ENCODE results near the gene NRTN.

- TF ChIP-seq CTCF (IDR thresholded peaks at IDR 0.05; ENCODE audit: extremely low read depth in 1 of 2, insufficient read depth in 1 of 2, low read depth in 1 of 2, low read length in 2 of 2) (no peak), POLR2A (IDR thresholded peaks at IDR 0.05; ENCODE audit: low read depth, low read length) (no peak), MAX (IDR thresholded peaks at IDR 0.05; ENCODE audit: insufficient read depth, insufficient read length) (no peak), EZH2 (IDR thresholded peaks at IDR 0.05; ENCODE audit: borderline replicate concordance, low read depth, low read length, severe bottlenecking) (no peak)
These were observed 22.5 kb upstream of the NRTN start for GRCh38 chr19:5782322-5782721.

Measured in endothelial cell of umbilical vein (primary cell).